A172 (cell line): ENCODE measurements around the gene RBBP6. TPM values are rescaled to one million over a fixed set of nuclear protein-coding genes. Genes with fewer than 3 reads are reported as not detected.
"Not testable (repeated sequence)": the region's sequence is repeated elsewhere in the genome, so short reads cannot be mapped to it uniquely, and the experiment has no call there.

Source experiments
- DNase-seq: peaks from one replicate; pipeline ENCODE4 v3.0.0-alpha.2; 2015; ENCODE audit warnings: low spot score
- total RNA-seq: library from RNA; depleted of rRNA; stranded (reverse); fragments of >200 nt; shearing (Covaris generic); gene quantifications from 2 replicates; pipeline ENCODE4 v1.2.3, GENCODE V29; 2014; rRNA removed

RBBP6 gene, protein sequence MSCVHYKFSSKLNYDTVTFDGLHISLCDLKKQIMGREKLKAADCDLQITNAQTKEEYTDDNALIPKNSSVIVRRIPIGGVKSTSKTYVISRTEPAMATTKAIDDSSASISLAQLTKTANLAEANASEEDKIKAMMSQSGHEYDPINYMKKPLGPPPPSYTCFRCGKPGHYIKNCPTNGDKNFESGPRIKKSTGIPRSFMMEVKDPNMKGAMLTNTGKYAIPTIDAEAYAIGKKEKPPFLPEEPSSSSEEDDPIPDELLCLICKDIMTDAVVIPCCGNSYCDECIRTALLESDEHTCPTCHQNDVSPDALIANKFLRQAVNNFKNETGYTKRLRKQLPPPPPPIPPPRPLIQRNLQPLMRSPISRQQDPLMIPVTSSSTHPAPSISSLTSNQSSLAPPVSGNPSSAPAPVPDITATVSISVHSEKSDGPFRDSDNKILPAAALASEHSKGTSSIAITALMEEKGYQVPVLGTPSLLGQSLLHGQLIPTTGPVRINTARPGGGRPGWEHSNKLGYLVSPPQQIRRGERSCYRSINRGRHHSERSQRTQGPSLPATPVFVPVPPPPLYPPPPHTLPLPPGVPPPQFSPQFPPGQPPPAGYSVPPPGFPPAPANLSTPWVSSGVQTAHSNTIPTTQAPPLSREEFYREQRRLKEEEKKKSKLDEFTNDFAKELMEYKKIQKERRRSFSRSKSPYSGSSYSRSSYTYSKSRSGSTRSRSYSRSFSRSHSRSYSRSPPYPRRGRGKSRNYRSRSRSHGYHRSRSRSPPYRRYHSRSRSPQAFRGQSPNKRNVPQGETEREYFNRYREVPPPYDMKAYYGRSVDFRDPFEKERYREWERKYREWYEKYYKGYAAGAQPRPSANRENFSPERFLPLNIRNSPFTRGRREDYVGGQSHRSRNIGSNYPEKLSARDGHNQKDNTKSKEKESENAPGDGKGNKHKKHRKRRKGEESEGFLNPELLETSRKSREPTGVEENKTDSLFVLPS (N-terminal part only)
- 11.3 and 24.0 TPM in 2 replicates for total RNA-seq

DNA sequence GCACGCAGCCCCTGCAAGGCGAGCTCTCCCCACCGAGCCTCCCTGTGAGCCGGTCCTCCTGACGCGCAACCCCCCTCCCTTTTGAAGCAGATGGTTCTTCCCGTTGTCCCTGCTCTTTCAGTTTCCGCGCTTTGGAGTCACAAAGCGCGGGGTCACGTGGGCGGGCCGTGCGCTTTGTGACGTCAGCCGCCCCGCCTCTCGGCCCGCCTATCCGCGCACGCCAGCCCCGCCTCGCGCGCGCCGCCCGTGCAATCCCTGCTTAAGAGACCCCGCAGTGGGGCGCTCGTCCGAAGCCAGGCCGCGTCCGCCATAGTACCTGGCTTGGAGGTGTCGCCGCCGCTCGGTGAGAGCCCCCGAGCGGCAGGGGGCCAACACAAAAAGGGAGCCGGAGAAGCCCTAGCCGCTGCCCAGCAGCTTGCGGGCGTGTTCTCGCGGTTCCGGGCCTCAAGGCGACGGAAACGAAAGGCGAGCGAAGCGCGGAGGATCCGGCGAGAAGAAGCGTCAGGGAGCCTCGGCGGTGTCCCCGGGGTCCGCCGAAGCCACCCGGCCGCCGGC, at the start of gene RBBP6:
RBBP6 (plus strand) TSS at position 272 of the 555 bp plus-strand sequence. CDS start 1,061 bp downstream, outside the sequence.
- peak; percentile 77 for DNase-seq

DNA sequence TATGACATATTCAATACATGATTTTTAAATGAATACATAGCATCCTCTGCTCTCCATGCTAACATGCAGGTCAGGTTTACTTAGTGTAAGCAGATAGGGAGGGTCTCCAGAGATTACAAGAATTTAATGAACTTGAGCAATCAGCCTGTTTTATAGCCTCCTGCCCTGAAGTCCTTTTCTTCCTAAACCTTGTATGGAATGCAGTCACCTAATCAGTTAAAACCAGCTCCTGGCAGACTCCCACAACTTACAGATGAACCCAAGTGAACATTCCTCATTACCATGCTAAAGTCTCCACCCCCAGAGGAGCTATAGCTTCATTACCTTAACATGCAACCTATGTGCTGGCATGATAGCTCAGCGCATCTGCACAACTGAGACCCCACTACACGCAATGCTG, 48.5 kb upstream of the RBBP6 start:
- no peak for DNase-seq

DNA sequence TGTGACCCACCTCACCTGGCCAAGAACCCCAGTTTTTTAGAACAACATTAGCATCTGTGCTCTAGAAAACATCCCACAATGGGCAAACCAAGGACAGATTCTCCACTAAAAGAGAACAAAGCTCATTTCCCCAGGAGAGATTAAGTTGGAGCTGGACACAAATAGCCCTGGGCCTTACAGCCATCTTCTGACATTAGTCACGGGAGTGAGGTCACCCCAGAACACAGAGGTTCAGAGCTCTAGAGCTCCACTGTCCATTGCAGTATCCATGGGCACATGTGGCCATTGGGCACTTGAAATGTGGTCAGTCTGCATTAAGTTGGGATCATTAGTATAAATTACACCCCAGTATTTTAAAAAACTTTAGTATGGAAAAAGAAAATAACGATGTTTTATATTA, 47.6 kb upstream of the RBBP6 start:
- no peak for DNase-seq

DNA sequence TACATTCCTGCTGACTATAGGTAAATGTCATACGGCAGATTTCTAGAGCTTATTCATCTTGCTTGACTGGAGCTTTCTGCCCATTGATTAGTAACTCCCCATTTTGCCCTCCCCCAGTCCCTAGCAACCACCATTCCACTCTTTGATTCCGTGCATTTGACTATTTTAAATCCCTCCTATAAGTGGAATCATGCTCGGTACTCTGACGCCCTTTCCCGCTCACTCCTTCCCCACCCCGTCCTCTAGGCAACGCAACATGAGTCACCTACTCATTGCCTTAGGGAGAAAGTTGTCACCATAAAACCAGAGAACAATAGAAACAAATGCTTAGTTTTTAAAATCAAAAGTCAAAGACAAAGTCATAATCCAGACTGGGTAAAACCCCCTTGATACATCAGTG, 45.5 kb upstream of the RBBP6 start:
- peak; percentile 47 for DNase-seq

DNA sequence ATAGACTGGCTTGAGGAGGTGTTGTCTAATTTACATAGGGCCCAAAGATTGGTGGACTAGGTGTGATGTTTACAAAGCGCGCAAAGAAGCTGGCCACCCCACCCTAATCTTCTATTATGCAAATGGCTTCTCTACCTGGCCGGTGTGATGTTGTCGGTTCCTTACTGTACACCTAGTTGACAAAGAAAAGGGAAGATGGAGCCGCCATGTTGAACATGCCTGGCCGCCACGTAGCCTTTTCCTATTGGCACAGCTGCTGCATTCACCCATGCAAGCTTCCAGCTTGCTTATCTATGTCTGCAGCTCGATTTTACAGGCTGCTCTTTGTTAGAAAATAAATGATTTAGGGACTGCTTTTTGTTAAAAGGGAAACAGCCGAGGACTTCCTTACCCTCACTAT, 44.2 kb upstream of the RBBP6 start:
- not testable (repeated sequence) for DNase-seq

DNA sequence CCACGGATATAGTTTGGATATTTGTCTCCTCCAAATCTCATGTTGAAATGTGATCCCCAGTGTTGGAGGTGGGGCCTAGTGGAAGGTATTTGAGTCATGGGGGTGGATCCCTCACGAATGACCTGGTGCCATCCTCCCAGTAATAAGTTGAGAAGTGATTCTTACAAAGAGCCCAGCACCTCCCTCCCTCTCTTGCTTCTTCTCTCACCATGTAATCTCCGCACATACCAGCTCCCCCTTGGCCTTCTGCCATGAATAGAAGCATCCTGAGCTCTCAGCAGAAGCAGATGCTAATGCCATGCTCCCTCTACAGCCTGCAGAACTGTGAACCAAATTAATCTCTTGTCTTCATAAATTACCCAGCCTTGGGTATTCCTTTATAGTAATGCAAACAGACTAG, 41.9 kb upstream of the RBBP6 start:
- DNase-seq: no peak

DNA sequence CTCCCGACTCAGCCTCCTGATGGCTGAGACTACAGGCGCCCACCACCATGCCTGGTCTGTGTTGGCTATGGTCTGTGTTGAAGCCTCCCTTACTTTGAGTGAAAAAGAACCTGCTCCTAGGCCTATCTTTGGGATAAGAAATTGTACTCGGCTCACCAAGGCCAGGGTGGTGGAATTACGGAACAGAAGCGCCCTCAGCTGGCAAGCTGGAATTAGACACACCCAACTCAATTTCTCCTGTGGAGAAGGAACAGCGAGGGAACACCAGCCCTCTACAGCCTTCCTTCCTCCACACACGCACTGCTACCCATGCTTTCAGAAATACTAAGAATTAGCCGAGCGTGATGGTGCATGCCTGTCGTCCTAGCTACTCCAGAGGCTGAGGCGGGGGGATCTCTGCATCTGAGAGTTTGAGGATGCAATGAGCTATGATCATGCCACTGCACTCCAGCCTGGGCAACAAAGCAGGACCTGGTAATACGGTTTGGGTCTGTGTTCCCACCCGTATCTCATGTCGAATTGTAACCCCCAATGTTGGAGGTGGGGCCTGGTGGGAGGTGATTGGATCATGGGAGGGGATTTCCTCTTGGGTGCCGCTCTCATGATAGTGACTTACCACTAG, 40.1 kb upstream of the RBBP6 start:
- DNase-seq: peak; percentile 31

DNA sequence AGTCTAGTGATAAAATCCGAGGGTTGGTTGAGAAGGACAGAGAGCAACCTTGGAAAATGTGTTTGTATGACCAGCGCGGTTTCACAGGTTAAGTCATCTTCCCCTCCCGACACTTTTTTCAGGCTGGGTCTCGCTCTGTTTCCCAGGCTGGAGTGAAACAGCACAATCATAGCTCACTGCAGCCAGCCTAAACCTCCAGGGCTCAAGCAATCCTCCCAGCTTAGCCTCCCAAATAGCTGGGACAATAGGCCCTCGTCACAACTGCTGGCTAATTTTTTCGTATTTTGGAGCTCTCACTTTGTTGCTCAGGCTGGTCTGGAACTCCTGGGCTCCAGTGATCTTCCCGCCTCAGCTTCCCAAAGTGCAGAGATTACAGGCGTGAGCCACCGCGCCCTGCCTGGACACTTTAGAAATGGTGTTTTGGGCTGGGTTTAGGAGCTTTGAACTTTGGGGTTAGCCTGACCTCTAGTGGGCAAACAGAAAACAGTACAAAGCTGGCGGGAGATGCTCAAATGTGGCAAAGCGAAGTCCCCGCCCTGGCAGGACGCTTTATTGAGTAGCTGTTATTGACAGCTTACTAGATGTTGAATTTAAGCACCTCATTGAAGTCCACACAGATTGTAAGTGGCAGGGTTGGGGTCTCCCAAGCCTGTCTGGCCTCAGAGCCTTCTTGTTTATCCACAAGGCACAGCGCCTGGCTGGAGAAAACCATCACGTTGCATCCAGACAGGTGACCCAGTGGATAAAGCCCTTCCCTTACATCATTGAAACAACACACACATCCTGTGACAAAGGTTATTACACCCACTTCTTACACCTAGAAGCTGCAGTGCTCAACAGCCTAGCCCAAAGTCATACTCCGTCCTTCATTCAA, 34.7 kb upstream of the RBBP6 start:
- peak; percentile 82 for DNase-seq

DNA sequence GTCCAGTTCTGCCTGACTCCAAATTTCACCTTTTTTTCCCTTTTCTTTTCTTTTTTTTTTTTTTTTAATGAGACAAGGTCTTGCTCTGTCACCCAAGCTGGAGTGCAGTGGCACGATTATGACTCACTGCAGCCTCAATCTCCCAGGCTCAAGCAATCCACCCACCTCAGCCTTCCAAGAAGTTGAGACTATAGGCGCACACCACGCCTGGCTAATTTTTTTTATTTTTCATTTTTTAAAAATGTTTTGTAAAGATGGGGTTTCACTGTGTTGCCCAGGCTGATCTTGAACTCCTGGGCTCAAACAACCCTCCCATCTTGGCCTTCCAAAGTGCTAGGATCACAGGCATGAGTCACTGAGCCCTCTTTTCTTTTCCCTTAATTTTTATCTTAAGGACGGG, 33.4 kb upstream of the RBBP6 start:
- no peak for DNase-seq

DNA sequence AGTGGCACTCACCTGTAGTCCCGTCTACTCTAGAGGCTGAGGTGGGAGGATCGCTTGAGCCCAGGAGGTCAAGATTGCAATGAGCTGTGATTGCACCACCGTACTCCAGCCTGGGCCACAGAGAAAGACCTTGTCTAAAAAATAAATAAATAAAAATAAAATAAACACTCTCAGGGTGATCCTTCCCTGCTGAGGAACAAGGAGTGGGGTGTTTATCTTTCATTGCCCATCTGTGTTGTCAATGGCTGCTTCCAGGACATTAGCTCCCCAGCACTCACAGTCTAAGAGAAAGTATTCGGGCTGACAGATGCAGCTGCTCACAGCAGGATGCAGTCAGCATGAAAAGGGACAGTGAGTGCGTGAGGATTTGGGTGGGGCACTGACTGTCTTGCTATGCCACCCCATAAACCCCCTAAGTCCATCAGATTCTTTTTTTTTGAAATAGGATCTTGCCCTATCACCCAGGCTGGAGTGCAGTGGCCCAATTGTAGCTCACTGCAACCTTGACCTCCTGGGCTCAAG, 31.3 kb upstream of the RBBP6 start:
- DNase-seq: no peak

DNA sequence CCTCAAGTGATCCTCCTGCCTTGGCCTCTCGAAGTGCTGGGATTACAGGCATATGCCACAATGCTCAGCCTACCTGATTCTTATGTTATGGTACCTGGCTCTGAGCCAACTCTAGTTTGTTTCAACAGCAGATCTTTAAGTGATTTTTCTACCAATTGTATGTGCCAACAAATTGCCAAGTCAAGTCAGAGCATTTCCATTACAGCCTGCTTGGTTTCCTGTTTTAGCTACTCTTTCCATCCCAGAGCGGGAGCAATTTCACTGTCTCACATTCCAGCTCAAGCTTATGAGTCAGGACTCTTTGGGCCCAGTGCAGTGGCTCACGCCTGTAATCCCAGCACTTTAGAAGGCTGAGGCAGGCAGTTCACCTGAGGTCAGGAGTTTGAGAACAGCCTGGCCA, 30.8 kb upstream of the RBBP6 start:
- DNase-seq: peak; percentile 51

DNA sequence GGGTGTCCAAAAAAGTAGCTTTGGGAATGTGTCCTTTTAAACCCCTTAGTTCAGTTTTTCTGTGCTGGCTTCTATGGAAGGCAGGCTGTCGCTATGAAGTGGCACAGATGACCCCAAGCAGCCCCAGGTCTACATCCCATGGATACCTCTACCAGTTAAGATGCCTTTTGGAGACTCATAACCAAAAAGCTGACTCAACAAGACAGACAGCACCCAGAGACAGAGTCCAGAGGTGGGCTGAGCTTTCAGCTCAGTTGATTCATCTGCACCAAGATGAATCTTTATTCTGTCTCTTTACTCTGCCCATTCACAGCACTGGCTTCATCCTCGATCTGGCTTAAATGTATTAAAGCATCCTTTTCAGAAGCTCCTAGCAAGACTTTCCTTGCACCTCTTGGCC, 29.8 kb upstream of the RBBP6 start:
- no peak for DNase-seq

DNA sequence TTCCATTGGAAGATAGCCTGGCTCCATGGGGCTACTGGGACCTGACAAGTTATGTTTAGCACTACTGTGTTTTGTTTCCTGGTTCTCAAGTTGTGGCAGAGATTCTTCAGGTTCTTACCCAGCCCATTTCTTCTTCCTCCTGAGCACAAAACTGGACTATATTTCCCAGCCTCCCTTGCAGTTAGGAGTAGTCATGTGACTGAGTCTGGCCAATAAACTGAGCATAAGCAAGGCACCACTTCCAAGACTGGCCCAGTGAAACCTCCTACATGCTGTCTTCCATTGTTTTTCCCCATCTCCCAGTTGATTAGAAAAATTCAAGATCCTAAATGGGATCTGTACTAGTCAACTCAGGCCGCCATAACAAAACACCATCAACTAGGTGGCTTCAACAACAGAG, 28.2 kb upstream of the RBBP6 start:
- no peak for DNase-seq

DNA sequence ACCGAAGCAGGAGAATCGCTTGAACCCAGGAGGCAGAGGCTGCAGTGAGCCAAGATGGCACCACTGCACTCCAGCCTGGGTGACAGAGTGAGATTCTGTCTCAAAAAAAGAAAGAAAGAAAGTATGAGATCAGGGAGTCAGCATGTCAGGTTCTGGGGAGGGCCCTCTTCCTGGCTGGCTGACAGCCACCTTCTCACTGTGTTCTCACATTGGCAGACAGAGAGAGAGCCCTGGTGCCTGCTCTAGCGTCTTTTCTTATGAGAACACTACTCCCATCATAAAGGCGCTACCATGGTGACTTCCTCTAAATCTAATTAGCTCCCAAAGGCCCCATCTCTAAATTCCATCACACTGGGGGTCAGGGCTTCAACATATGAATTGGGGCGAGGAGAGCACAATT, 27.6 kb upstream of the RBBP6 start:
- no peak for DNase-seq

DNA sequence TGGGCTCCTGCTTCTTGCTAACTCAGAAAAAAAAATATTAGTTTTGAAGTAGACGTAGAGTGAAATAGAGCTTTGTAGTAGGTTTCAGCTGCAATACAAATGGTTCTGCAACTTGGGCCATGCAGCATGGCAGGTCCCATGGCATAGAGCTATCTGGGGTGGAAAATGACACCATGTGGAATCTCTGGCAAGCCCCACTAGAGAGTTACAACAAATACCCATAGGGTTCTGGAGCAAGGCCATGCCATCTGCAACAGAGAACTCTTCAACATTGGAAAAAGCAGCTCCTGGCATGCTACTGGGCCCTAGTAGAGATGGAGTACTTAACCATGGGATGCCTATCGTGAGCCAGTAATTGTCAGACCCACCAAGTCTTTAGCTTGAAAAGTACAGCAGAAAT, 25.3 kb upstream of the RBBP6 start:
- no peak for DNase-seq

DNA sequence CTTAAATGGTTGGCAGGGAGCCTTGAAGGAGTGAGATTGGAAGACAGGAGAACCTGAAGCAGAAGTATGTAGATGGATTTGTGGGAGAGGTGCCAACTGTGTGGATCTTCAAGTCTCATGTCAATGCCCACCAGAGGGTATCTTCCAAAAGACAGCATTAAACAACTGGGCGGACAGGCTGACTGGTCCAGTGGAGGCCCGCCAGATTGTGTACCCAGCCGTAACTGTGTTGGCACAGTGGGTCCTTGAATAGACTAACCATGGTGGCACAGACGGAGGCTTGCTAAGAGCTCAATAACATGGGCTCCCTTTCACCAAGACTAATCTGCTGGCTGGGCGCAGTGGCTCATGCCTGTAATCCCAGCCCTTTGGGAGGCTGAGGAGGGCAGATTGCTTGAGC, 24.2 kb upstream of the RBBP6 start:
- no peak for DNase-seq

DNA sequence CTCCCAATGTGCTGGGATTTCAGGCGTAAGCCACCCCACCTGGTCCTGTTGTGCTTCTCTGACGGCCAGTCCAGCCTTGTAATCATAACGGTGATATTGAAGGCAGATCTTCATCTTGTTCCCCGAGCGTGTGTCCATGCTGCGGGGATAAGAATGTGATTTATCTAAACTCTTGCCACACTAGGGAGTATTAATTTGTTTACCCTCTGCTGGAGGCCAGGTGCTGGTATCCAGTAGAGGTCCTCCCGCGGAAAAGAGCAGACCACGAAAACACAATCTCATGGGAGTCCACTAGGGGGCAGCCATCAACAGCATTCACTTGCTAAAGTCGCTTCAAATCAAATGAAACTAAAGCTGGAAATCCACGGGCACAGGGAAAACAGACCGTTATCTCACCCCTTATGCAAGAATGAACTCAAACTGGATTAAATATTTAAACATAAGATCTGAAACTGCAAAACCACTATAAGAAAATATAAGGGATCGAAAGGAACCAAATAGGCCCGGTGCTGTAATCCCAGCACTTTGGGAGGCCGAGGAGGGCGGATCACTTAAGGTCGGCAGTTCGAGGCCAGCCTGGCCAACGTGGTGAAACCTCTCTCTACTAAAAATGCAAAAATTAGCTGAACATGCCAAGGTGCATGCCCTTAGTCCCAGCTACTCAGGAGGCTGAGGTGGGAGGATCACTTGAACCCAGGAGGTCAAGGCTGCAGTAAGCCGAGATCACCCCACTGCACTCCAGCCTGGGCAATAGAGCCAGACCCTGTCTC, 22.3 kb upstream of the RBBP6 start:
- DNase-seq: peak; percentile 88

DNA sequence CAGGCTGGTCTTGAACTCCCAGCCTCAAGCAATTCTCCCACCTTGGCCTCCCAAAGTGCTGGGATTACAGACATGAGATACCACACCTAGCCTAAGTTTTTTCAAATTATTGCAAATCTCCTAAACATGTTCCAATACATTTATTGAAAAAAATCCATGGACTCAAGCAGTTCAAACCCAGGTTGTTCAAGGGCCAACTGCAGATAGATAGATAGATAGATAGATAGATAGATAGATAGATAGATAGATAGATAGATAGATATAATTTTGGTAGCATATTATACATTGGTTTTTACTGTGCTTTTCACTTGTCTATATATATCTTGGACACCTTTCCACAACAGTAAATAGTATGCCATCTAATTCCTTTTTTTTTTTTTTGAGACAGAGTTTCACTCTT, 20.9 kb upstream of the RBBP6 start:
- DNase-seq: no peak

DNA sequence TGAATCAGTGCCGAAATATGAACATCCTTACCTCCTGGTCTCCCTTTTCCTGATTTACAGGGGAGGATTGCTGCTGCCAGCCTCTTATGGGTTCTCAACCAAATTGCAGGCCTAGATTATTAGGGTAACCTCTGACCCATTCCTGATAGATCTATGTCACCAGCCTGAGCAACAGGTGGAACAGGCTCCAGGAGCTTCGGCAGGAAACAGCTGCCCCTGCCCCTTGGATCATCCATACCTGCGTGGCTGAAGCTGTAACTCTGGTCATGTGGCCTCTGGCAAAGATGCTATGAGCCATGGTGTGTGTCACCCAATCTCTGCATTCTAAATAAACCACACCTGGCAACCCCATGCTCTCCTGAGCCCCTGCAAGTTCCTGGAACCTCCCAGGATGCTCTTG, 18.4 kb upstream of the RBBP6 start:
- no peak for DNase-seq

DNA sequence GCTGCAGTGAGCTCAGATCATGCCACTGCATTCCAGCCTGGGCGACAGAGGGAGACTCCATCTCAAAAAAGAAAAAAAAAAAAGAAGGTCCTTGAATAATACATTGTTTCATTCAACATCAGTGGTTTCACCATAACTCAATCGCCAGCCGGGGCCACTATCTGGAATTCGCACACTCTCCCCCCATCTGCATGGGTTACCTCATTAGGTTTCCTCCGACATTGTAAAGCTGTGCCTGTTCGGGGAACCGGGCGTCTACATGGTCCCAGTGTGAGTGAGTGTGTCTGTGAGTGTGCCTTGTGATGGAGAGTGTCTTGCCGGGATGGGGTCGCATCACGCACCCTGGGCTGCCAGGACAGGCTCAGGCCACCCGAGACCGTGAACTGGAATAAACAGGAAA, 16.6 kb upstream of the RBBP6 start:
- DNase-seq: no peak
